Endodermal cell (in vitro differentiated cells): ENCODE measurements around the gene MTHFD2L. TPM values are rescaled to one million over a fixed set of nuclear protein-coding genes. Genes with fewer than 3 reads are reported as not detected.

Experiments
- DNase-seq: peaks from one replicate; pipeline ENCODE4 v3.0.0-alpha.2; 2017
- H3K27ac ChIP-seq: 2 replicates; pipeline ENCODE4 v1.5.1; 2013; ENCODE audit warnings: mild to moderate bottlenecking, low read depth, low read length, moderate library complexity
- H3K27me3 ChIP-seq: 2 replicates; pipeline ENCODE4 v1.6.1; 2013; ENCODE audit warnings: mild to moderate bottlenecking, low read length, moderate library complexity; ENCODE audit not compliant: insufficient read depth, control insufficient read depth, poor library complexity, severe bottlenecking
- H3K36me3 ChIP-seq: 2 replicates; pipeline ENCODE4 v1.7.0; 2013; ENCODE audit warnings: mild to moderate bottlenecking, low read length, moderate library complexity; ENCODE audit not compliant: control insufficient read depth, insufficient read depth
- H3K4me1 ChIP-seq: one replicate; pipeline ENCODE4 v1.7.0; 2013; ENCODE audit warnings: low read length; ENCODE audit not compliant: control insufficient read depth, insufficient read depth
- H3K4me3 ChIP-seq: 2 replicates; pipeline ENCODE4 v1.5.1; 2013; ENCODE audit warnings: mild to moderate bottlenecking, low read length, moderate library complexity
- H3K9ac ChIP-seq: 2 replicates; pipeline ENCODE4 v1.6.1; 2013; ENCODE audit warnings: mild to moderate bottlenecking, low read length, moderate library complexity; ENCODE audit not compliant: poor library complexity, severe bottlenecking; ENCODE audit errors: extremely low read depth
- H3K9me3 ChIP-seq: 2 replicates; pipeline ENCODE4 v1.6.1; 2013; ENCODE audit warnings: mild to moderate bottlenecking, low read length, moderate library complexity; ENCODE audit not compliant: control insufficient read depth
- H3K27ac Mint-ChIP-seq: 2 replicates; pipeline ENCODE4 v1.8.0; 2020; ENCODE audit warnings: mixed read lengths
- H3K27me3 Mint-ChIP-seq: 2 replicates; pipeline ENCODE4 v1.8.0; 2021; ENCODE audit warnings: mild to moderate bottlenecking, mixed read lengths; ENCODE audit not compliant: insufficient read depth
- H3K36me3 Mint-ChIP-seq: 2 replicates; pipeline ENCODE4 v1.8.0; 2020; ENCODE audit warnings: low read depth, mixed read lengths
- H3K4me1 Mint-ChIP-seq: 2 replicates; pipeline ENCODE4 v1.8.0; 2020; ENCODE audit warnings: mixed read lengths
- H3K4me3 Mint-ChIP-seq: 2 replicates; pipeline ENCODE4 v1.8.0; 2020; ENCODE audit warnings: mild to moderate bottlenecking, moderate library complexity, mixed read lengths
- H3K9me3 Mint-ChIP-seq: 2 replicates; pipeline ENCODE4 v1.8.0; 2020; ENCODE audit warnings: mild to moderate bottlenecking, mixed read lengths
- CTCF ChIP-seq: fragments of 200-600 bp; sonication (generic); conservative IDR thresholded peaks from 2 replicates; pipeline ENCODE4 v1.5.0; 2021; ENCODE audit warnings: antibody characterized with exemption, mild to moderate bottlenecking
- WGBS, 2 experiments: methylation state at CpG; one replicate each; pipeline versions ENCODE4 v1.1.5 to v1.1.7; 2013; ENCODE audit warnings: missing lambda C conversion rate in 2 of 2, mixed read lengths in 1 of 2; ENCODE audit not compliant: insufficient coverage in 1 of 2, insufficient read length in 1 of 2; 5-methylcytosine and 5-hydroxymethylcytosine counted together
- total RNA-seq, 2 donors: library from RNA; stranded (reverse); fragmentation: NEBNext Ultra II Directional in 1 of 2; extraction: Animal tissue kit (Norgen Biotek cat#: 25700) in 1 of 2; gene quantifications; 2 replicates in 1 of 2; 3 replicates in 1 of 2; pipeline ENCODE4 v1.2.1, GENCODE V29; 2021

Gene MTHFD2L
- total RNA-seq, 2 donors from 2014 or later = 10.4 to 11.5 TPM

- H3K4me1 ChIP-seq = no peaks in the 10 kb centered on the region
- H3K27me3 ChIP-seq = no peaks in the 10 kb centered on the region
- peaks cover 1% of the 10 kb centered on the region for H3K9me3 Mint-ChIP-seq
- no peak overlapping the region for H3K27ac ChIP-seq
- H3K4me3 Mint-ChIP-seq = no peak overlapping the region
- peaks cover 2% of the 10 kb centered on the region for H3K9me3 ChIP-seq
- H3K27ac Mint-ChIP-seq = no peak overlapping the region
- no peak for DNase-seq
- no peak overlapping the region for H3K4me3 ChIP-seq
- H3K27me3 Mint-ChIP-seq = no peaks in the 10 kb centered on the region
- no peak for TF ChIP-seq CTCF
- peaks cover 3% of the 10 kb centered on the region for H3K4me1 Mint-ChIP-seq
- H3K36me3 Mint-ChIP-seq = no peaks in the 10 kb centered on the region
- no peaks in the 10 kb centered on the region for H3K36me3 ChIP-seq
- no peak overlapping the region for H3K9ac ChIP-seq
Measured at GRCh38 chr4:74329307-74329706, 171.4 kb downstream of the MTHFD2L start.

GRCh38 chr4:74330295-74330750 lies 172.4 kb downstream of the MTHFD2L start:
- no peaks in the 10 kb centered on the region for H3K4me1 Mint-ChIP-seq
- no peak for TF ChIP-seq CTCF
- no peak overlapping the region for H3K4me3 Mint-ChIP-seq
- peaks cover 9% of the 10 kb centered on the region for H3K9me3 ChIP-seq
- H3K9me3 Mint-ChIP-seq = peaks cover 3% of the 10 kb centered on the region
- H3K4me1 ChIP-seq = no peaks in the 10 kb centered on the region
- no peaks in the 10 kb centered on the region for H3K27me3 ChIP-seq
- H3K36me3 ChIP-seq = no peaks in the 10 kb centered on the region
- DNase-seq = no peak
- no peaks in the 10 kb centered on the region for H3K36me3 Mint-ChIP-seq
- H3K27me3 Mint-ChIP-seq = no peaks in the 10 kb centered on the region
- H3K4me3 ChIP-seq = no peak overlapping the region
- H3K27ac Mint-ChIP-seq = no peak overlapping the region
- no peak overlapping the region for H3K9ac ChIP-seq
- WGBS, 2 experiments = 93 to 97% methylated on average over 6 to 9 of the region's 9 CpGs
- H3K27ac ChIP-seq = no peak overlapping the region

- DNase-seq = no peak
- no peak overlapping the region for H3K27ac ChIP-seq
- TF ChIP-seq CTCF = no peak
- no peaks in the 10 kb centered on the region for H3K4me1 ChIP-seq
- no peak overlapping the region for H3K4me3 ChIP-seq
- Mint-ChIP-seq H3K4me1 (no peaks in the 10 kb centered on the region), H3K27ac (no peak overlapping the region), H3K4me3 (no peak overlapping the region), H3K27me3 (no peaks in the 10 kb centered on the region), H3K36me3 (no peaks in the 10 kb centered on the region), H3K9me3 (peaks cover 3% of the 10 kb centered on the region)
- H3K9ac ChIP-seq = no peak overlapping the region
- H3K36me3 ChIP-seq = no peaks in the 10 kb centered on the region
- 90% methylated on average over 2 of the region's 2 CpGs; no CpG with 5 or more reads in 1 of the 2 experiments for WGBS, 2 experiments
- H3K9me3 ChIP-seq = peaks cover 9% of the 10 kb centered on the region
- H3K27me3 ChIP-seq = no peaks in the 10 kb centered on the region
Measured at GRCh38 chr4:74331252-74331651, 173.3 kb downstream of the MTHFD2L start.
